Caki2 (cell line): ENCODE results near the gene BLZF1. TPM values are rescaled to one million over a fixed set of nuclear protein-coding genes. Genes with fewer than 3 reads are reported as not detected.

Experiments
- DNase-seq: peaks from one replicate; pipeline ENCODE4 v3.0.0-alpha.2; 2015; ENCODE audit warnings: low read depth
- in situ Hi-C: cut with HindIII; loops from 2 replicates; pipeline ENCODE4 v1.10.0; 2016; ENCODE audit warnings: low sequenced_read_pairs, low pct_unique_long_range_greater_than_20kb, mixed read lengths
- total RNA-seq: library from RNA; depleted of rRNA; stranded (reverse); fragments of >200 nt; shearing (Covaris generic); gene quantifications from 2 replicates; pipeline ENCODE4 v1.2.3, GENCODE V29; 2014; ENCODE audit warnings: low replicate concordance; rRNA removed

The BLZF1 gene
- total RNA-seq, 1 experiment from 2014 or later, result 25.7 TPM

DNA sequence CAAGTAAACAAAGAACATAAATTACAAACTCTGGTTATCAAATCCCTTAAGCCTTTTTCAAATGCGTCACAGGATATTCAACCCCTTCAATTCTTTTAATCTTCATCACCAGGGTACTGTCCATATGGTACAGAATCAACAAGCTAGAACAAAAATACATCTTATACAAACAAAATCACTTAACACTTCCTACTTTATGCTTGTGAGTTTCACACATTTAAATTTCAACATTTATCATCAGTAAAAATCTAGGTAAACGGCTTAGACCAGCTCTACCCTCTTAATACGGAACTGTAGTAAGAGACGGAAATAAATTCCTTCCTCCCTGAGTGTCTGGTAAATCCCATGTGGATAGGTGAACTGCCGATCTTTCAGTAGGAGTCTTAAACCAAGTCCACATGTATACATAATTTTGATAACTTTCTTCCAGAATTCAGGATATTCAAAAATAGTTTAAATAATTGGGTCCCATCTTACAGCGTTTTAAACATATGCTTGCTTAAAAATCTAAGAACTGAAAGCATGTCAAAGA is 58.2 kb downstream of the BLZF1 start:
- DNase-seq, result no peak
- in situ Hi-C loops, result no loop called here

DNA sequence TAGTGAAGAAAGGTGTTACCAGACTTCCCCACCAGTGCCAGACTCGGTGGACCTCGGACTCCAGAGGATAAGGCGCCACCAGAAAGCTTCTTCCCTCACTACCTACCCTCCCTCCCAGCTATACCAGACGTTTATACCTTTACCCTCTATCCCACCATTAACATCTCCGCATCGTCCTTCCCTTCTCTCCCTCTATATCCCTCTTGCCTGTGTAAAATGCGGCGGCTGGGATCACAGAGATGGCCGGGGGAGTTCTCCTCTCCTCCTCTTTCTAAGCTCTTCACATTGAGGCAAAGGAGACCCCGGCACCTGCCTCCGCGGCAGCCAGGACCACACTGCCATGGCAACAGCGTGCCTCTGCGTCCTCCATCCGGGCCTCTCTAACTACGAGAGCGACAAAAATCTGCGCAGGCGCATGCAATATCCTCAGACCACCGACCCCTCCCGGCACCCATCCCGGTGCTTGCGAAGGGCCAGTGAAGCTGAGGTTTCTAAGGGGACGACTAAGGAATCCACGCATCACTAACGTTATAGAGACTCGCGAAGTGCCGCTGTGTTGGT is 59.2 kb downstream of the BLZF1 start, which contains the start of gene CCDC181:
CCDC181 (minus strand) TSS at position 394 of the 561 bp plus-strand sequence. CDS start 2,547 bp downstream, outside the sequence.
- in situ Hi-C loops, result no loop called here
- no peak for DNase-seq

Other genes with a start within 250 kb of the BLZF1 start
- gene NME7, start 398 bp upstream of the BLZF1 start, total RNA-seq, result 7.8 and 9.9 TPM in 2 replicates
- gene CCDC181, start 59.3 kb downstream of the BLZF1 start, total RNA-seq, result not detected in 2 replicates
- 6.2 and 7.1 TPM in 2 replicates for gene SLC19A2, start 117.7 kb downstream of the BLZF1 start, total RNA-seq
- not detected in 2 replicates for gene F5, start 218.3 kb downstream of the BLZF1 start, total RNA-seq